KG1 (cell line): ENCODE data around the gene KCNT1.

Experiments used
- DNase-seq: peaks from one replicate; lab custom pipeline; 2025; lab: John Stamatoyannopoulos, UW

KCNT1 gene

GRCh38 chr9:135821733-135822373, 119.9 kb downstream of the KCNT1 start:
- no peak for DNase-seq

DNA sequence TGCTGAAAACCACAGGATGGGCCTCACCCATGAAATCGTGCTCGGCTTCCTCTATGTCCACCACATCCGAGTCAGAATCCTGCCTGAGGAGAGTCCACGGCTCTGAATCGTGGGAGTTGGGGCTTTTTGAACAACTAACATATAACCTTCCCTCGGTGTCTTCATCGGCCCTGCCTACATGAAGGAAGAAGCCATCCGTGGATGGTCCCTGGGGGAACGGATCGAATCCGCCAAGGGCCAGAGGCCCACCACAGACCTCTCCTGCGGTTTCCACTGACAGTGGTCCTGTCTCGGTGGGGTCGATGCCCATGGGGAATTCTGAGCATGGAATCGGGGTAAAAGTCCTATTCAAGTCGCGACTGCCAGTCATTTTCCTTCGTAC, 120.4 kb downstream of the KCNT1 start:
- DNase-seq = no peak

GRCh38 chr9:135823036-135823435, 121.1 kb downstream of the KCNT1 start:
- no peak for DNase-seq

DNA sequence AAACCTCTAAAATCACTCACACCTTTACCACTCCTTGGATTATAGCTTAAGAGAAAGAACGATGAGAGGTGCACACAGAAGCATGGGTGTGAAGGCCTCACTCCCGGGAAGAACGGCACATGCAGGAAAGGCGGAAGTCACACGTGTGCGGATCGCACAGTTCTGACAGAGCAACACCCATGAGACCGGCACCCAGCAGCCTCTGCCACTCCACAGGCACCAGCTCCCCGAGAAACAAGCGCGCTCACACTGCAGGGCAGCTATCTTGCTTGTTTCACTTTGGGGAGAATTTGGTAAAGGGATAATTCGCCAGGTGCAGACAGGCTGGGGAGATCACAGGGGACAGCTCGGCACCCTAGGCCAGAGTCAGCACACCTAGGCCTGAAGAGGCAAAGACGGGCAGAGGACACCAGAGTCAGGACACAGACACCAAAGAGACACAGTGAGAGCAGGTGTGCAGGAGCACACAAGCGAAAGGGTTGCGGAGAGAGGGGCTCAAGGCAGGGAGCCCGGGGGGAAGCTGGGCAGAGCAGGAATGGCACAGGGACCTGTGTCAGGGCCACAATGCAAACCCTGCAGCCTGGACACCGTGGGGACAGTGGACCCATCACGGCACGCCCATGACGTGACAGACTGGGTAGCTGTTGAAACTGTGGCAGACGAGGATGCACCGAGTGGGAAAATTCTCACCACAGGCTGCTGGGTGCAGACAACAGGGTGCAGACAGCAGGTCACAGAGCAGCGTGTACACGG, 123.6 kb downstream of the KCNT1 start:
- no peak for DNase-seq

- no peak for DNase-seq
These were observed 124.2 kb downstream of the KCNT1 start for GRCh38 chr9:135826188-135826545.

- DNase-seq = no peak
These were observed 125.3 kb downstream of the KCNT1 start for GRCh38 chr9:135827301-135827700.

GRCh38 chr9:135827866-135828580, 126.0 kb downstream of the KCNT1 start:
- no peak for DNase-seq

DNA sequence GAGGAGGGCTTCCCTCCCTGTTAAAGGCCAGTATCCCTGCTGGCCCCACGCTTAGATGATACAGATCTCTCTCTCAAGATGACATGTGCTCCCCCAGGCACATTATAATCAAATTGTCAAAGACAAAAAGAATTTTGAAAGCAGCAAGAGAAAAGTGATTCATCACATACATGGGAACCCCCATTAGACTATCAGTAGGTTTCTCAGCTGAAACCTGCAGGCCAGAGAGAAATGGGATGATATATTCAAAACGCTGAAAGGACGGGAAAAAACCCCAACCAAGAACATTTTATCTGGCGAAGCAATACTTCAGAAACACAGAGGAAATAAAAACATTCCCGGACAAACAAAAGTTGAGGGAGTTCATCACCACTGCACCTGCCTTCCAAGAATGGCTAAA, 126.7 kb downstream of the KCNT1 start:
- no peak for DNase-seq

DNA sequence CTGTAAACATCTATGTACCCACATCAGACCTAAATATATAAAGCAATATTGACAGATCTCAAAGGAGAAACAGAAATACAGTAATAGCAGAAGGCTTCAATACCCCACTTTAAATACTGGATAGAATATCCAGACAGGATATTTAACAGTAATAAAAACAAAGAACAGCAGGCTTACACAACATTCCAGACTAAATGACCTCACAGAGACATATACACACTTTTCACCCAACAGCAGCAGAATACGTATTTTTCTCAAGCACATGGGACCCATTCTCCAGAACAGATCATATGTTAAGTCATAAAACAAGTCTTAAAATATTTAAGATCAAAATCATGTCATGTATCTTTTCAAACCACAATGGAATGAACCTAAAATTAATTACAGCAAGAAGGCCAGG, 128.5 kb downstream of the KCNT1 start:
- DNase-seq = no peak

DNA sequence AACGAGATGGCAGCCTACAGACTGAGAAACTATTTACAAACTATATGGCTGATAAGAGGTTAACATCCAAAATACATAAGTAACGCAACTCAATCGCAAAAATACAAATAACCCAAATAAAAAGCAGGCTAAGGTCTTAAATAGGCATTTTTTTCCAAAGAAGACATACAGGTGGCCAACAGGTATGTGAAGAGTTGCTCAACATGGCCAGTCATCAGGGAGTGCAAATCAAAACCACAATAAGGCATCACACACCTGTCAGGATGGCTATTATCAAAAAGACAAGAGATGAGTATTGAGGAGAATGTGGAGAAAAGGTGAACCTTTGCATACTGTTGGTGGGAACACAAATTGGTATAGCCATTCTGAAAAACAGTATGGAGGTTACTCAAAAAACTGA, 131.9 kb downstream of the KCNT1 start:
- no peak for DNase-seq

GRCh38 chr9:135835131-135835530, 133.1 kb downstream of the KCNT1 start:
- no peak for DNase-seq

DNA sequence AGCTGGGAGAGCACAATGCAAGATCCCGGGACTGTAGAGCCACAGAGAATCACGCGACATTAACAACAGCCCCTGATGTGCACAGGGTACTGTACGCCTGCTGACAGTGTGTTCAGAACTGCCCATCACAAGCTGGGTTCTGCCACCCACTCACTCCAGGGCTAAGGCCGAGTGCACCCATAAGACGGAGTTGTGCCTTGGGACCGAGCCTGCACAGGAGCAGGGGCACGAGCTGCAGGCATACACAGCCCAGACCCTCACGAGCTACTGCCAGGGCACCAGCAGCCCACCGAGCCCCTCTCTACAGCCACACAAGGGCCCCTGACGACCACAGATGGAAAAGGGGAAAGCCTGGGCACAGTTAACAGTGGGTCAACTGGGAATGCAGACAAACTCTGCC, 137.5 kb downstream of the KCNT1 start:
- DNase-seq = no peak

DNA sequence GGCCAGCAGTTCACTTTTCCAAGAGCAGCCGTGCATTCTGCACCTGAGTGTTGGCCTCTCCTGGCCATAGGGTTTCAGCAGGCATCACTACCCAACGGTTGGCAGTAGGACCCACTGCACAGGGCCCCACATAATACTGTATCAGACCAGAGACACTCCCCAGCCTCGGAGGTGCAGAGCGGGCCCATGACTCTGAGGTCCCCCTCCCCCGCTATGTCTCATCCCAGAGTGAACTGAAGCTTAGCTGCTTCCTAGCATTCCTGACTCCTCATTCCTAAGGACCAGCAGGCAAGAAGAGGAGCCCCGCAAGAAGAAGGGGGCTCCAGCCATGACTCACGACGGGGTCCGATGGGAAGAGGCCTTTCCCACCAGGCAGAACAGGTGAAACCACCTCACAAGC, 138.1 kb downstream of the KCNT1 start:
- no peak for DNase-seq

DNA sequence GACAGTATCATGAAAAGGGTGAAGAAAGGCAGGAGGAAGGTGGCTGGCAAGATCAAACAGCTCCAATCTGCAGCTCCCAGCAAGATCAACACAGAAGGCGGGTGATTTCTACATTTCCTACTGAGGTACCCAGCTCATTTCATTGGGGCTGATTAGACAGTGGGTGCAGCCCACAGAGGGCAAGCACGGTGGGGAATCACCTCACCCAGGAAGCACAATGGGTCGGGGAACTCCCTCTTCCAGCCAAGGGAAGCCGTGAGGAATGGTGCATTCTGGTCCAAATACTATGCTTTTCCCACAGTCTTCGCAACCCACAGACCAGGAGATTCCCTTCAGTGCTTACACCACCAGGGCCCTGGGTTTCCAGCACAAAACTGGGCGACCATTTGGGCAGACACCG, 138.6 kb downstream of the KCNT1 start:
- DNase-seq = no peak
